Hematopoietic multipotent progenitor cell treated with erythropoietin and hydrocortisone succinate and interleukin-3 and kit ligand, for 17 days (in vitro differentiated cells): ENCODE results near the gene CD14.
"Not testable (repeated sequence)": the region's sequence is repeated elsewhere in the genome, so short reads cannot be mapped to it uniquely, and the experiment has no call there.

Experiments
- DNase-seq: peaks from one replicate; pipeline ENCODE4 v3.0.0-alpha.2; 2015; ENCODE audit warnings: low spot score

Gene CD14

DNA sequence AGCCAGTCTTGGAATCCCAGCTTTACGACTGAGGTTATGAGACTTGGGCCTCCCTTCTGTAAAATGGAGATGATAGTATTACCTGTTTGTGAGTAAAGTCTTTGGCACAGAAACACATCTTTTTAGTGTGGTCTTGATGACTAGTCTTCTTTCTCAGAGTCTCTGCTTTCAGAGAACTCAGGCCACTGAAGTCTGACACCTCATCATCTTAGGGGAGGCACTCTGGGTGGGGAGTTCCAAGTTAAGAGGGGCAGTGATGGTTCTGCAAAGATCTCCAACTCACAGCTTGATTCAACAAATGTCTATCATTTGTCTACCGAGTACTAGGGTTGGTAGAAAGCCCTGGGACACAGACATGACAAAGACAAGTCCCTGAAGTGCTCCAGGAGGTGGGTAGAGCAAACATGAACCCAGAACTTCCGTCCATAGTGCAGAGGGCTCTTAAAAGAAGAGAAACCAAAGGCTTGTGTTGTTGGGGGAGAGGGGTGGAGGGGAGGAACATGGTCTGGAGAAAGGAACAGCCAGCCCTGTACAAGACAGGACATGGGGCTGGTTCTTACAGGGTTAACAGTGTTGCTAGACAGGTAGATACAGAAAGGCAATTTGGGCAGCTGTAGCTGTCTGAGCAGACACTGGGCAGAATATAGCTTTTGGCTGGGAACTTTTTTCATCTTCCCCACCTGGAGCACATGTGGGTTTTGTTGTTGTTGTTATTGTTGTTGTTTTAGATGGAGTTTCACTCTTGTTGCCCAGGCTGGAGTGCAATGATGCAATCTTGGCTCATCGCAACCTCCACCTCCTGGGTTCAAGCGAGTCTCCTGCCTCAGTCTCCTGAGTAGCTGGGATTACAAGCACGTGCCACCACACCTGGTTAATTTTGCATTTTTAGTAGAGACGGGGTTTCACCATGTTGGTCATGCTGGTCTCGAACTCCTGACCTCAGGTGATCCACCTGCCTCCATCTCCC lies 2.6 kb upstream of the CD14 start:
- no peak for DNase-seq

DNA sequence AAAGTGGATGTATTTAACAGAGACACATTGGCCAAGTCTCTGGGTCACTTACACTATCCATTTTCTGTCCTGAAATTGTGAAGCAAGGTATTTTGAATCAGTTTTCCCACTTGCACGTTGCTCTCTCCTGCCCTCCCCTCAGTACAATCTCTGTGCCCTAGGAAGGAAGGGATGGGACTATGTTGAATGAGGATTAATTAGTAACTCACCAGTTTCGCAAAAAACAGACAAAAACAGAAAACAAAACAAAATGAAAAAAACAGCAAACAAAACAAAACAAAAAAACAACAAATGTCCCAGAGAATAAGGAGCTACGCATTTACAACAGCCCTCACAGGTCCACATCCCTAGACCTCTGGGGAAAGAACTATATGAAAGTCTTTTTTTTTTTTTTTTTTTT lies 1.1 kb upstream of the CD14 start:
- no peak for DNase-seq

DNA sequence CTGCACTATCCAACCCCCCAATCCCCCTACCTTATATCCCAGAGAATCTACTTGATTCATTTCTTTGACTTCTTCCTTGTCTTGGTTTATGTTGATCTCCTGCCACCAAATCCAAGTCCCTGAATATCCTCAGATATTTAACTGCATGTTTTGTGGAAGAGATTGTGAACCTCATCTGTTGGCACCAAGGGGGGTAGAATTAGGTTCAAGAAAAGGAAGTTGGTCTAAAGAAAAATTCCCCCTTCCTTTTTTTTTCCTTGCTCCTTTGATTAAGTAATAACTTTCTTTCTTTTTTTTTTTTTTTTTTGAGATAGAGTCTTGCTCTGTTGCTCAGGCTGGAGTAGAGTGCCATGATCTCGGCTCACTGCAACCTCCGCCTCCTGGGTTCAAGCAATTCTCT lies 526 bp upstream of the CD14 start:
- DNase-seq, result no peak

DNA sequence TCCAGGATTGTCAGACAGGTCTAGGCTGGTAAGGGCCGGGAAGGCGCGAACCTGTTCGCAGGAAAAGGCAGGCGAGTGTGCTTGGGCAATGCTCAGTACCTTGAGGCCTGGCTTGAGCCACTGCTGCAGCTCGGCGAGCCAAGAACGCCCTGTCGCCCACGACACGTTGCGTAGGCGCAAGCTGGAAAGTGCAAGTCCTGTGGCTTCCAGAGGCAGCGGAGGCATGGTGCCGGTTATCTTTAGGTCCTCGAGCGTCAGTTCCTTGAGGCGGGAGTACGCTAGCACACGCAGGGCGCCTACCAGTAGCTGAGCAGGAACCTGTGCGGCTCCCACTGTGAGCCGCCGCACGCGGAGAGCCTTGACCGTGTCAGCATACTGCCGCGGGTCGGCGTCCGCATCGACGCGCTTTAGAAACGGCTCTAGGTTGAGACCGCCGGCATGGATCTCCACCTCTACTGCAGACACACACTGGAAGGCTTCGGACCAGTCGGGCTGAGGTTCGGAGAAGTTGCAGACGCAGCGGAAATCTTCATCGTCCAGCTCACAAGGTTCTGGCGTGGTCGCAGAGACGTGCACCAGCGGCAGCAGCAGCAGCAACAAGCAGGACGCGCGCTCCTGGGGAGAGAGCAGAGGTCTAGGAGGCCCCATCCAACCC lies 482 bp downstream of the CD14 start:
- DNase-seq, result no peak

DNA sequence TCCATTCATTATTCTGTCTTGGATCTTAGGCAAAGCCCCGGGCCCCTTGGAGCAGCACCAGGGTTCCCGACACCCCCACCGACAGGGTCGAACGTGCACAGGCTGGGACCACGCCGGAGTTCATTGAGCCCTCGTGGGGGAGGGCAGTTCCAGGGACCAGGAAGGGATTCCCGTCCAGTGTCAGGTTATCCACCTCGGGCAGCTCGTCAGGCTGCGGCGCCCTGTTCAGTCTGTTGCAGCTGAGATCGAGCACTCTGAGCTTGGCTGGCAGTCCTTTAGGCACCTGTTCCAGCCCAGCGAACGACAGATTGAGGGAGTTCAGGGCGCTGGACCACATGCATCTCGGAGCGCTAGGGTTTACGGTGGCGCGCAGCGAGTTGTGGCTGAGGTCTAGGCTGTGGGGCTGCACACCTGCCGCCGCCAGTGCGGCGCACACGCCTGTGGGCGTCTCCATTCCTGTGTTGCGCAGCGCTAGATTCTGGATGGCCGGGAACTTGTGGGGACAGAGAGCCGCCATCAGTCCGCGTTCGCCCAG lies 1.1 kb downstream of the CD14 start:
- no peak for DNase-seq

DNA sequence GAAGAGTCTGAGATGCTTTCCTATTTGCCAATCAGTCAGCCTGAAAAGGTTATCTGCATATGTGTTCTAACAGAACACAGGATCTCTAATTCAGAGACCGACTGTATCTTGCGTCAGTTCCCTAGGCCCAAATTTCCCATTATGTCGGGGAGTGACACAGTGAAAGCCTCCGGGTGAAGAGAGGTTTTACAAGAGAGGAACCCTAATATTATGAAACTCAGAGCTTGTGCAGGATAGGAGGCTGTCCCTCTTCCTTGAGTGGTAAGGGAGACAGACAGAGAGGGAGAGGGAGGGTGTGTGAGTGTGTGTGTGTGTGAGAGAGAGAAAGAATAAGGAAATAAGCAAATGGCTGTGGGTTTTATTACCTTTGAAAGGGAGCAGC lies 1.9 kb downstream of the CD14 start:
- no peak for DNase-seq

DNA sequence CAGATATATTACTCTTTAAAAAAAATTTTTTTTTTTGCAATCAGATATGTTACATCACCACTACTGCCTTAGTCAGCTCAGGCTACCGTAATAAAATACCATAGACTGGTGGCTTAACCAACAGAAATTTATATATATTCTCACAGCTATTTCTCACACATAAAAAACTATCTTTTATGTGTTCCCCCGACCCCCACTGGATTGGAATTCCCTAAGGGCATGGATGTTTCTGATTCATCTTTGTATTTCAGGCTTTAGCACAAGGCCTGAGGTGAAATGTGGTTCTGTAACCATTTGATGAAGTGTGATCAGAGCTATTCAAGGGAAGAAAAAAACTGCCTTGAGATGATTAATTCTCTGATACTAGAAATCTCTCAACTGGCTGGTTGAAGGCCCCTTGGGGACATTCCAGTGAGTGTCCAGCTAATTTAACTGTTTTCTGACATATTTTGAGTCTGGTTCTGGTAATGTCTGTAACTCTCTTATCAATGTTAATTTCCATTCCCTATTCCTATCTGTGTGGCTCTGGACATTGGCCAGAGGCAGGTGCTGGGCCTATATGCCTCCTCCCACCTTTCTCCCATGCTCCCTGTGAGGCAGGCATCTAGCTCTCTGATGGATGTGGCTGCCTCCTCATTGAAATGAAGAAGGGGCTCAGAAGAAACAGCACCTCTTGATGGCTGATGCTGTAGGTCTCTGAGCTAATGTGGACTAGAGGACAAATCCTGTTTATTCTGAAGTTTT lies 2.5 kb downstream of the CD14 start:
- DNase-seq, result no peak

DNA sequence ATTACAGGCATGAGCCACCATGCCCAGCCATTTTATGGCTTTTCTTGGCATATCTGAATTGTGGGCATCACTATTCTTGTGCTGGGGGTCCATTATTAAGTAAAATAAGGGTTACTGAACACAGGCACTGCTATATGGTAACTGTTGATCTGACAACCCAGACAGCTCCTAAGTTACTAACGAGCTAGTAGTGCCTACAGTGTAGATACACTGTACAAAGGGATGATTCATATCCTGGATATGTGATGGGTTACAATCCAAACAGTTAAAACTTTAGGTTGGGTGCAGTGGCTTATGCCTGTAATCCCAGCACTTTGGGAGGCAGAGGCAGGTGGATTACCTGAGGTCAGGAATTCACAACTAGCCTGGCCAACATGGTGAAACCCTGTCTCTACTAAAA lies 4.3 kb downstream of the CD14 start:
- DNase-seq, result no peak

DNA sequence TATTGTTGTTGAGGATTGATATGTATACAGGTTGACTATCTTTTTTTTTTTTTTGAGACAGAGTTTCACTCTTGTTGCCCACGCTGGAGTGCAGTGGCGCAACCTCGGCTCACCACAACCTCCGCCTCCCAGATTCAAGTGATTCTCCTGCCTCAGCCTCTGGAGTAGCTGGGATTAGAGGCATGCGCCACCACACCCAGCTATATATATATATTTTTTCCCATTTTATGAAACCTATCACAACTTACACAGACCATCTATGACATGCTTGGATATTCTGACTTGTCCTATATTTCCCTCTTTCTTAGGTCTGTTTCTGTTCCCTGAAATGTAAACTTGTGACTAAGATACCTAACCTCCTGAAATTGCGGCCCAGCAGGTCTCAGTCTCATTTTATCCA lies 5.0 kb downstream of the CD14 start:
- DNase-seq, result no peak

DNA sequence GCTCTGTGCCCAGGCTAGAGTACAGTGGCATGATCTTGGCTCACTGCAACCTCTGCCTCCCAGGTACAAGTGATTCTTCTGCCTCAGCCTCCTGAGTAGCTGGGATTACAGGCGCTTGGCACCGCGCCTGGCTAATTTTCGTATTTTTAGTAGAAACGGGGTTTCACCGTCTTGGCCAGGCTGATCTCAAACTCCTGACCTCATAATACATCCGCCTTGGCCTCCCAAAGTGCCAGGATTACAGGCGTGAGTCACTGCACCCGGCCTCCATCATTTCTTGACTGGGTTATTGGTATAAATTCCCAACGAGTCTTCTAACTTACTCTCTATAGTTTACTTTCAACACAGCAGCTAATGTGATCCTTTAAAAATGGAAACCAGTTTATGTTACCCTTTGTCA lies 8.1 kb downstream of the CD14 start:
- not testable (repeated sequence) for DNase-seq

DNA sequence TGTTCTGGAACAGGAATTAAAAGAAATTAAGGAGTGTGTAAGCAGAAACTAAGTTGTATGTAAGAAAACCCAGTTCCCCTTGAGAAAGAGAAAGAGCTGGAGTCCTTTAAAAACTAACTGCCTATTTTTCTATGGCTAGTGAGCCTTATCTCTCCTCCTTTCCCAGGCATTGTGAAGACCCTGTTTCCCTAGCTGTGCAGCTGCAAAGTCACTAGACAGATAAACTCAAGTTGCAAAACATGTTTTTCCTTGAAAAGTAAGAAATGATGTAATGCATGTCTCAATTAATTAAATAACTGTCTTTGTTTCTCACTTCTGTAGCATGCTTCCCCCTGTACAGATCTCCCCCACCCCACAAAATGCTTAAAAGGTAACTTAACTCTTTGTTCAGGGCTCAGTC lies 9.9 kb downstream of the CD14 start:
- not testable (repeated sequence) for DNase-seq

DNA sequence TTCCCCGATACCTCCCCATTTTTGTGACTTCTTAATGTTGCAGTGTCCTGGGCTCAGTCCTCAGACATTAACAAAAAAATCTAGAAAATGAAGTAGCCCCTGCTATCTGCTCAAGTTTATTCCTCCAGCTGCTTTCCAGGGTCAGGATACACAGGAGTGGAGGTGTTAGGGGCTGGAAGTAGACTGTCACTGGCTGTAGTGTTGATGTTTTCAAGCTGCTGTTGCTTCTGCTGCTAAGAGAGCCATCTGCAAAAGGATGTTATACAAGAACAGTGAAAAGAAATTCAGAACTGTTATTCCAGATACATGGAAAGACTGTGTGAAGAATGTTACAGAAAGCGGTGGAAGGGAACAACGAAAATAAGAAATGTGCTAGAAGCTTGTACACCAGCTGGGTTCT lies 10.7 kb downstream of the CD14 start:
- DNase-seq, result no peak

DNA sequence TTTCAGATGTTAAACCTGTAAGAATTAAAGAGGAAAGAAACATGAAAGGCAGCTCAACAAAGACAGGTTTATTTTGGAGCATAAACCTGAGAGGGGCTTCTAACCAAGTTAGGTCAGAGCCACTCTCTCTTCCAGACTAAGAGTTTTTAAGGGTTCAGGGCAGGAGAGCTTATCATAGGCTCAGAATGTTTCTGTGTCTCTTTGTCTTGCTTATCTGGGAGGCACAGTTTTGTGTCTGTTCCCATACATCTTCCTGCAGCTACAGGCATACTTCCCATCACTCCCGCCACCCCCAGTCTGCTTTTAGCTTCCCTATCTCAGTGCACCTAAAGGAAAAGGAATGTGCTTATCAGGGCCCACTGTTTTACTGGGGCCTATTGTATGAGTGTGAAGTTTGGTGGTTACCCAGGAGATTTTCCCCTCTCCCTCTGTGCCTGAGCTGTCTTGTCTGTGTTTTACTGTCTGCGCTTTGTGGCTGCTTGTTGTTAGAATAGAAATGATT lies 21.9 kb downstream of the CD14 start:
- no peak for DNase-seq

DNA sequence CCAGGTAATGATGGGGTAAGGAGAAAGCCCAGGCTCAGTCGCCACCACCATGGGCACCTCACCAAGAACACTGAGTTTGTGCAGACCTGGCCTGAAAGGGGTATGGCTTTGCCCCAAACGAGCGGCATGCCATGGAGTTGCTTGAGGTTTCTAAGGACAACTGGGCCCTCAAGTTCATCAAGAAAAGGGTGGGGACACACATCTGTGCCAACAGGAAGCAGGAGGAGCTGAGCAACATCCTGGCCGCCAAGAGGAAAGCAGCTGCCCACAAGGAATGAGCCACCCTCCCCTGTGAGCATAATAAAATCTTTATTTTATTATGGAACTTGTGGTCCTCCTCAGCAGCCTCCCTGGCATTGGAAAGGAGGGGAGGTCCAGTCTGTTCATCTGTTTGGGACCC lies 23.8 kb downstream of the CD14 start:
- DNase-seq, result no peak

DNA sequence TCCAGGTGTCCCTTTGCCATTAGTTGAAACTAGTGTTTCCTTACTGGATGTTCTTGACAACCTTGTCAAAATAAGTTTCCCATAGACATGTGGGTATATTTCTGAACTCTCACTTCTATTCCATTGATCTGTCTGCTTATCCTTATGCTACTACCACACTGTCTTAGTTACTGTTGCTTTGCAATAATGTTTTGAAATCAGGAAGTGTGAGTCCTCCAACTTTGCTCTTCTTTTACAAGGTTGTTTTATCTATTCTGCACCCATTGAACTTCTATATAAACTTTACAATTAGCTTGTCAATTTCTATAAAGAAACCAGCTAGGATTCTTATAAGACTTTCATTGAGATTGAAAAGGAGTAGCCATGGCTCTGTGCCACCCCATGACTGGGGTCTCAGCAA lies 24.3 kb downstream of the CD14 start:
- no peak for DNase-seq

DNA sequence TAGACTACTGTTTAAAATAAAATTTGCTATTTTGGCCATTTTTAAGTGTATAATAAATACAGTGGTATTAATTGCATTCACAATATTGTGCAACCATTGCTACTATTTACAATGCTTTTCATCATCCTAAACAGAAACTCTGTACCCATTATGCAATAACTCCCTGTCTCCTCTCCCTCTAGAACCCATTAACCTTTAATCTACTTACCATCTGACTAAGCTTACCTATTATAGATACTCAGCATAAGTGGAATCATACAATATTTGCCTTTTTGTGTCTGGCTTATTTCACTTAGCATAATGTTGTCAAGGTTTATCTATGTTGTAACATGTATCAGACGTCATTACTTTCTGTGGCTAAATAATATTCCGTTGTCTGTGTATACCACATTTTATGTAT lies 25.9 kb downstream of the CD14 start:
- DNase-seq, result no peak

DNA sequence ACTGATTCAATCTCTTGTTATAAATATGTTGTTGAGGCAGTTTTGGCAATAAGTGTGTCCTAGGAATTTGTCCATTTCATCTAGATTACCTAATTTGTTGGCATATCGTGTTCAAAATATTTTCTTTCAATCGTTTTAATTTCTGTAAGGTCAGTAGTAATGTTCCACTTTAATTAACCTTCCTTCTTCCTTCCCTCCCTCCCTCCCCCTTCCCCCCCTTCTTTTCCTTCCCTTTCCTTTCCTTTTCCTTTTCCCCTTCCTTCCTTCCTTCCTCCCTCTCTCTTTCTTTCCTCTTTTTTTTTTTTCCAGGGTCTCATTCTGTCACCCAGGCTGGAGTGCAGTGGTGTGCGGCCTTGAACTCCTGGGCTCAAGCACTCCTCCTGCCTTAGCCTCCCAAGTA lies 27.1 kb downstream of the CD14 start:
- no peak for DNase-seq

DNA sequence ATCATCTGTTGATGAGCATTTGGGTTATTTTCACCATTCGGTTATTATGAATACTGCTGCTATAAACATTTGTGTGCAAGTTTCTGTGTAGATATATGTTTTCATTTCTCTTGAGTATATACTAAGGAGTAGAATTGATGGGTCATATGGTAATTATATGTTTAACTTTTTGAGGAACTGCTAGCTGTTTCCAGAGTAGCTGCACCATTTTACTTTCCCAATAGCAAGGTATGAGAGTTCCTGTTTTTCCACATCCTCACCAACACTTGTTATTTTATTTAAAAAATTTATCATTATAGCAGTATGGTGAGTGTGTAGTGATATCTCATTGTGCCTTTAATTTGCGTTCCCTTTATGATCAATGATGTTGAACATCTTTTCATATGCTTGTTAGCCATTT lies 29.2 kb downstream of the CD14 start:
- no peak for DNase-seq

DNA sequence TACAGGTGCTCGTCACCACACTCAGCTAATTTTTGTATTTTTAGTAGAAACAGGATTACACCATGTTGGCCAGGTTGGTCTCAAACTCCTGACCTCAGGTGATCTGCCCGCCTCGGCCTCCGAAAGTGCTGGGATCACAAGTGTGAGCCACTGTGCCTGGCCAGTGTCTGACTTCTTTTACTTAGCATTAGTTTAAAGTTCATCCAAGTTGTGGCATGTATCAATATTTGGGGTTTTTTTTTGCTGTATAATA lies 29.6 kb downstream of the CD14 start:
- not testable (repeated sequence) for DNase-seq

DNA sequence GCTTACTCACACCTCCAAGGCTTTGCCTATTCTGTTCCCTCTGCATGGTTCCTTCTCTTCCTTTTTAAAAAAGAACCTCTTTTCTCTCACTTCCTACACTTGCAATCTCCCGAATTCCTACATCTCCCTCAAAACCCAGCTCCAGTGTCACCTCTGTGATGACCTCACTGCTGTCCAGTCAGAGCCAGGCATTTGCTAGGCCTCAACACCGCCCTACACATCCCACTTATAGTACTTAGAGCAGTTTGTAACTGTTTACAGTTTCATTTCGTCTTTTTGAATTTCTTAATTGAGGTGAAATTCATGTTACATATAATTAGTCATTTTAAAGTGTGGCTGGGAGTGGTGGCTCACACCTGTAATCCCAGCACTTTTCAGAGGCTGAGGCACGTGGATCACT lies 30.8 kb downstream of the CD14 start:
- no peak for DNase-seq

DNA sequence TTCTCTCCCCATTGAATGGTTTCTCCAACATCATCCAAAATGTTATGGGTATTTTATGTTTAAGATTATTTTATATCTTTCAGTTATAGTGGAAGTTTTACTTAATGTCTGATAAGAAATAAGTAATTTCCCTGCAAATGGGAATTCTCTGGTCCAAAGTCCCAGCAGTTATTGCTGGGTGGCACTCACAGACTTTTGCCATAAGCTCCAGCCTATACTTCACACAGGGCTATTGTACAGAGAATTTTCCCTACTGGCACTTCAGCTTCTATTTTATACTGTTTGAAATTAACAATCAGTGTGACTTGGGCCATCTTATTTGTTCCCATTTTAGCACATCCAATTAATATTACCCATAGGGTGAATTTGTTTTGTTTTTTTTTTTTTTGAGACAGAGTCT lies 32.9 kb downstream of the CD14 start:
- no peak for DNase-seq

DNA sequence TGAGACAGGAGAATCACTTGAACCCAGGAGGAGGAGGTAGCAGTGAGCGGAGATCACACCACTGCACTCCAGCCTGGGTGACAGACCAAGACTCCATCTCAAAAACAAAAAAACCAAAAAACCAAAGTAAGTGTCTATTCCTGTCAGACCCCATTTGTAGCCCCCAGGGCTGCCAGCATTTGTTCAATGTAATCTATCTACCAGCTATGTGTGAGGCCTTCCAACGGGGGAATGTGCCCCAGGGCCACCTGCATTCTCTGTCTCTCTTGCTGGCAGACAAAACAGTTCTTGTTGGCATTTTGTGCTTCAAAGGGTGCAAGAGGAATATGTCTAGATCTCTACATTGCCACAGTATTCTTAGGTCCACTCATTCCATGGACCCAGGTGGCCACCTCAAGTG lies 34.1 kb downstream of the CD14 start:
- DNase-seq, result no peak

DNA sequence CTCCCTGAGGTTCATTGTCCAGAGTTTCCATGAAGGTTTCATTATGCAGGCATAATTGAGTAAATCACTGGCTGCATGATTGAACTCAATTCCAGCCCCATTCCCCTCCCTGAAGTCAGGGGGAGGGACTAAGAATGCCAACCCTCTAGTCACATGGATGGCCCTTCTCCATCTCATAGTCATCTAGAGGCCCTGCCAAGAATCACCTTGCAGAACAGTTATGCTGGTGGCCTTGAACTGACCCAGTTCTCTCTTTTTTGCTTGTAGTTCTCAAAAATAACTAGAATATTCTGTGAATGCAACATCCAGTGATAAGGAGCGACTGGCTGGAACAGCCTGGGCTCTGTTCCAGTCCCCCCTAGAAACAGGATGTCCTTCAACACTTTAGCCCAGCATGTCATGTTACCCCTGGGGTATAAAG lies 36.6 kb downstream of the CD14 start:
- DNase-seq, result no peak
